K562 (cell line): ENCODE data around the gene SLC25A15. TPM values are rescaled to one million over a fixed set of nuclear protein-coding genes. Genes with fewer than 3 reads are reported as not detected.

Experiments
- ATAC-seq: fragments of 200-7000 bp; cut with Tn5 transposase; 3 replicates; pipeline ENCODE4 v1.9.1; 2020; ENCODE audit warnings: moderate library complexity
- BruUV-seq: library from RNA; stranded (reverse); fragments of 400-500 nt; replicated peaks from 2 replicates; lab custom pipeline; 2021; lab: Mats Ljungman, UMichigan
- CTCF ChIA-PET: fragments of 300-600 bp; formaldehyde crosslinking; extraction: SDS; loops from one replicate; lab custom pipeline; 2021; ENCODE audit warnings: low intra/inter-chr PET ratio; lab: Yijun Ruan, JAX
- POLR2A ChIA-PET: fragments of 300-600, 350-650 bp; sonication (Branson Sonifier 250); formaldehyde crosslinking; extraction: SDS; loops from one replicate; lab custom pipeline; 2021; ENCODE audit warnings: antibody characterized with exemption, inconsistent platforms; lab: Yijun Ruan, JAX
- DNase-seq, 4 experiments: peaks; one replicate each; pipeline versions ENCODE4 v3.0.0 to v3.0.0-alpha.2; 2011 to 2018; ENCODE audit warnings: low spot score in 3 of 4, mixed read lengths in 3 of 4; ENCODE audit errors: extremely low read depth in 1 of 4
- FAIRE-seq: peaks from 2 replicates; lab custom pipeline; 2011; peaks lifted over from hg19 to GRCh38; lab: Jason Lieb, UNC
- H2AFZ ChIP-seq: 2 replicates; pipeline ENCODE4 v1.6.0; 2011; ENCODE audit warnings: low read depth, low read length, control low read depth, inconsistent platforms
- H3K27ac ChIP-seq: fragments of 200-600 bp; 3 replicates; pipeline ENCODE4 v1.8.0; 2011; ENCODE audit warnings: low read depth, mild to moderate bottlenecking, control low read depth, inconsistent platforms, low read length, moderate library complexity, mixed read lengths; ENCODE audit errors: extremely low read depth
- H3K27me3 ChIP-seq, 2 experiments: fragments of 300-600 bp in 1 of 2; 2 replicates in 1 of 2; 3 replicates in 1 of 2; pipeline versions ENCODE4 v1.6.0 to v1.8.0; 2011; ENCODE audit warnings: inconsistent platforms in 2 of 2, low read length in 2 of 2, mild to moderate bottlenecking in 1 of 2, mixed read lengths in 1 of 2, moderate library complexity in 1 of 2; ENCODE audit not compliant: control insufficient read depth in 2 of 2, insufficient read depth in 2 of 2
- H3K36me3 ChIP-seq: fragments of 300-600 bp; 3 replicates; pipeline ENCODE4 v1.8.0; 2011; ENCODE audit warnings: mild to moderate bottlenecking, low read length, inconsistent platforms; ENCODE audit not compliant: control insufficient read depth, insufficient read depth
- H3K4me1 ChIP-seq, 2 experiments: fragments of 200-600 bp in 1 of 2; replicated peaks in 1 of 2; 2 replicates in 1 of 2; 3 replicates in 1 of 2; pipeline versions ENCODE4 v1.5.1 to v1.8.0; 2011; ENCODE audit warnings: inconsistent platforms in 2 of 2, low read length in 2 of 2, mild to moderate bottlenecking in 1 of 2, mixed read lengths in 1 of 2, moderate library complexity in 1 of 2; ENCODE audit not compliant: control insufficient read depth in 2 of 2, insufficient read depth in 2 of 2
- H3K4me2 ChIP-seq: 2 replicates; pipeline ENCODE4 v1.6.1; 2011; ENCODE audit warnings: low read length, control low read depth, inconsistent platforms, mixed read lengths; ENCODE audit not compliant: insufficient read depth
- H3K4me3 ChIP-seq: fragments of 200-600 bp; sonication (generic), shearing (Covaris generic); 2 replicates; pipeline ENCODE4 v1.5.1; 2016; ENCODE audit warnings: control low read depth, inconsistent platforms
- H3K79me2 ChIP-seq: fragments of 200-600 bp; 3 replicates; pipeline ENCODE4 v1.8.0; 2011; ENCODE audit warnings: low read length, inconsistent platforms; ENCODE audit not compliant: control insufficient read depth, insufficient read depth
- H3K9ac ChIP-seq, 2 experiments: 2 replicates each; pipeline versions ENCODE4 v1.6.0 to v1.6.1; 2011; ENCODE audit warnings: low read depth in 2 of 2, low read length in 2 of 2, control low read depth in 1 of 2, inconsistent platforms in 1 of 2, mild to moderate bottlenecking in 1 of 2, mixed read lengths in 1 of 2; ENCODE audit not compliant: insufficient read depth in 1 of 2
- H3K9me1 ChIP-seq: one replicate; pipeline ENCODE4 v1.6.0; 2011; ENCODE audit warnings: inconsistent platforms, mild to moderate bottlenecking, low read length, moderate library complexity; ENCODE audit not compliant: control insufficient read depth, insufficient read depth
- H3K9me3 ChIP-seq: replicated peaks from 2 replicates; pipeline ENCODE4 v1.5.1; 2011; ENCODE audit warnings: low read depth, low read length, inconsistent platforms; ENCODE audit not compliant: control insufficient read depth, insufficient read depth
- H4K20me1 ChIP-seq: replicated peaks from 2 replicates; pipeline ENCODE4 v1.6.1; 2011; ENCODE audit warnings: low read length, inconsistent platforms, mixed read lengths; ENCODE audit not compliant: control insufficient read depth, insufficient read depth
- CREM ChIP-seq: IDR thresholded peaks from 2 replicates; pipeline ENCODE4 v1.6.1; 2014; ENCODE audit warnings: antibody characterized with exemption, low read depth
- FOSL1 ChIP-seq: fragments of 200-800 bp; sonication (Bioruptor generic); conservative IDR thresholded peaks from 2 replicates; pipeline ENCODE4 v1.6.1; 2016; ENCODE audit warnings: missing genetic modification characterization, missing compliant biosample characterization
- GABPA ChIP-seq: fragments of 200-800 bp; sonication (Bioruptor generic); conservative IDR thresholded peaks from 2 replicates; pipeline ENCODE4 v1.6.1; 2016; ENCODE audit warnings: low read depth, missing genetic modification characterization, missing compliant biosample characterization
- GATA2 ChIP-seq: sonication (generic); formaldehyde crosslinking; IDR thresholded peaks from 2 replicates; pipeline ENCODE4 v1.4.0; 2020; ENCODE audit warnings: mild to moderate bottlenecking, missing genetic modification reagents
- JUN ChIP-seq, 2 experiments: sonication (generic) in 1 of 2; formaldehyde crosslinking in 1 of 2; IDR thresholded peaks; 2 replicates each; pipeline versions ENCODE4 v1.6.1 to v1.8.0; 2012 to 2022; ENCODE audit warnings: borderline replicate concordance in 2 of 2, mild to moderate bottlenecking in 2 of 2, improper control_type of control experiment in 1 of 2, low read depth in 1 of 2, low read length in 1 of 2, missing genetic modification reagents in 1 of 2
- ZBTB40 ChIP-seq, 2 experiments: fragments of 450-650 bp in 1 of 2; sonication (generic) in 1 of 2; formaldehyde crosslinking in 1 of 2; IDR thresholded peaks; 2 replicates each; pipeline versions ENCODE4 v1.7.1 to v1.9.0; 2016 to 2022; ENCODE audit warnings: inconsistent platforms in 1 of 2, mild to moderate bottlenecking in 1 of 2, missing genetic modification reagents in 1 of 2
- ZHX1 ChIP-seq: fragments of 150-350 bp; conservative IDR thresholded peaks from 2 replicates; pipeline ENCODE4 v1.6.1; 2014; ENCODE audit warnings: low read length
- WGBS: fragments of 100-300 bp; shearing (Covaris generic); methylation state at CpG from one replicate; pipeline ENCODE4 v1.1.6; 2016; ENCODE audit warnings: low coverage, mixed read lengths; ENCODE audit not compliant: insufficient coverage; ENCODE audit errors: missing lambda C conversion rate; 5-methylcytosine and 5-hydroxymethylcytosine counted together
- in situ Hi-C: fragments of 300-500 bp; cut with MboI; formaldehyde crosslinking; loops from 4 replicates; pipeline ENCODE4 v1.15.0; 2018; ENCODE audit warnings: inconsistent platforms, mixed read lengths
- intact Hi-C: fragments of 100-400 bp; cut with micrococcal nuclease; formaldehyde crosslinking; loops from 2 replicates; pipeline ENCODE4 v1.14.2; 2022
- polyA plus RNA-seq, 8 experiments: library from polyadenylated mRNA; depleted of rRNA in 4 of 8; stranded (reverse) in 5 of 8; unstranded in 3 of 8; fragments of >200 nt; fragmentation: Nextera tagmentation in 2 of 8; fragmentation: Illumina TruSeq in 1 of 8; extraction: Ambion mirVana in 2 of 8; extraction: Trizol in 1 of 8; gene quantifications; 2 replicates each; pipeline versions ENCODE4 v1.2.1 to v1.2.3, GENCODE V29; 2011 to 2014; ENCODE audit warnings: inconsistent platforms in 1 of 8, missing spikeins in 1 of 8
- total RNA-seq, 7 experiments: library from RNA; depleted of rRNA in 6 of 7; stranded (reverse); fragments of >200 nt in 6 of 7; fragmentation: Illumina TruSeq in 2 of 7; extraction: Trizol in 2 of 7; gene quantifications; 2 replicates each; pipeline versions ENCODE4 v1.2.1 to v1.2.3, GENCODE V29; 2011 to 2021; ENCODE audit warnings: low replicate concordance in 1 of 7

Gene SLC25A15
- total and polyA plus RNA-seq, 9 of the 15 experiments (the other 6 are each of a cell fraction or from before 2014, with no cell fraction given) = 3.5 to 30.5 (median 20.3) TPM

- Histone ChIP-seq H3K36me3 (no peaks in the 10 kb centered on the region), H3K79me2 (no peaks in the 10 kb centered on the region), H4K20me1 (no peaks in the 10 kb centered on the region), H3K9me3 (no peaks in the 10 kb centered on the region), H3K4me3 (no peak overlapping the region), H3K27me3 (no peaks in the 10 kb centered on the region), H2AFZ (peak overlapping the region; percentile 90), H3K4me2 (peak overlapping the region; percentile 56), H3K9ac (peak overlapping the region in 1 of 2 experiments; percentile 17; a peak in 1 of 4 replicates), H3K4me1 (peaks cover 7 to 8% of the 10 kb centered on the region in 2 experiments; a peak in 4 of 5 replicates), H3K27ac (peak overlapping the region; percentile 39; the same call in 2 of the 3 replicates), H3K9me1 (no peaks in the 10 kb centered on the region)
- intact Hi-C loops = loop anchor here (2.0 to 5.0 kb wide), 3 partner anchors 79 to 708 kb away; partner anchors contain the start of gene FOXO1
- ChIA-PET POLR2A (interaction anchor here (0.6 to 1.2 kb wide), 2 partner anchors 13 to 63 kb away, joined by 3 to 4 read pairs; partner anchors contain the start of gene SLC25A15), CTCF (interaction anchor here (1.4 kb wide), 1 partner anchor 216 kb away, joined by 4 read pairs; no protein-coding TSS in a partner anchor)
- FAIRE-seq = peak; percentile 72
- peak; percentile 39 for ATAC-seq
- no TSS peak for BruUV-seq
- peak in 2 of 4 experiments; percentile 14 to 32 for DNase-seq
- WGBS = 9% methylated on average over 4 of the region's 7 CpGs
- in situ Hi-C loops = loop anchor here (25.0 kb wide), 1 partner anchor 286 kb away; the partner anchor contains the start of gene WBP4
- TF ChIP-seq CREM (0 out of 2 replicates have a peak, but pooled peaks have one; percentile 25), ZBTB40 (IDR thresholded peaks at IDR 0.05) (peak; percentile 52; the same call in 1 of the 2 replicates), ZBTB40 (CRISPR knock-in tag; IDR thresholded peaks at IDR 0.05) (no peak), ZHX1 (no peak), JUN (IDR thresholded peaks at IDR 0.05; ENCODE audit: borderline replicate concordance, low read depth, low read length) (peak; percentile 43; the same call in 1 of the 2 replicates), JUN (CRISPR knock-in tag; IDR thresholded peaks at IDR 0.05; ENCODE audit: borderline replicate concordance) (no peak), GATA2 (CRISPR knock-in tag) (peak; percentile 33; the same call in 1 of the 2 replicates), FOSL1 (tag) (peak; percentile 83), GABPA (tag) (peak; percentile 72)
Observed at GRCh38 chr13:40776681-40777165, 12.7 kb upstream of the SLC25A15 start.
